Glutamatergic neuron (in vitro differentiated cells): ENCODE data around the gene OSBPL6. TPM values are rescaled to one million over a fixed set of nuclear protein-coding genes. Genes with fewer than 3 reads are reported as not detected.

ENCODE experiments used
- DNase-seq: peaks from one replicate; pipeline ENCODE4 v3.0.0; 2022
- H3K27ac Mint-ChIP-seq: one replicate; pipeline ENCODE4 v1.8.0; 2020; ENCODE audit warnings: mild to moderate bottlenecking, mixed read lengths, inconsistent platforms; ENCODE audit not compliant: unreplicated experiment
- H3K27me3 Mint-ChIP-seq: one replicate; pipeline ENCODE4 v1.8.0; 2020; ENCODE audit warnings: mild to moderate bottlenecking, moderate library complexity, mixed read lengths, inconsistent platforms; ENCODE audit not compliant: unreplicated experiment
- H3K36me3 Mint-ChIP-seq: one replicate; pipeline ENCODE4 v1.8.0; 2020; ENCODE audit warnings: mild to moderate bottlenecking, mixed read lengths, inconsistent platforms; ENCODE audit not compliant: unreplicated experiment
- H3K4me1 Mint-ChIP-seq: one replicate; pipeline ENCODE4 v1.8.0; 2020; ENCODE audit warnings: mild to moderate bottlenecking, low read depth, mixed read lengths, inconsistent platforms; ENCODE audit not compliant: unreplicated experiment
- H3K4me3 Mint-ChIP-seq: one replicate; pipeline ENCODE4 v1.8.0; 2020; ENCODE audit warnings: mild to moderate bottlenecking, mixed read lengths, inconsistent platforms; ENCODE audit not compliant: unreplicated experiment
- H3K9me3 Mint-ChIP-seq: one replicate; pipeline ENCODE4 v1.8.0; 2020; ENCODE audit warnings: mild to moderate bottlenecking, moderate library complexity, mixed read lengths, inconsistent platforms; ENCODE audit not compliant: unreplicated experiment
- total RNA-seq: library from RNA; stranded (reverse); fragmentation: NEBNext Ultra II Directional; extraction: Animal tissue kit (Norgen Biotek cat#: 25700); gene quantifications from one replicate; pipeline ENCODE4 v1.2.1, GENCODE V29; 2021; ENCODE audit not compliant: unreplicated experiment
- TF ChIP-seq, protein P1 (sequence below): fragments of 200-600 bp; sonication (generic); IDR thresholded peaks from one replicate; pipeline ENCODE4 v1.5.0; 2021; ENCODE audit not compliant: partially characterized antibody, unreplicated experiment

Gene OSBPL6
- total RNA-seq, 1 donor from 2014 or later = 14.4 TPM

DNA sequence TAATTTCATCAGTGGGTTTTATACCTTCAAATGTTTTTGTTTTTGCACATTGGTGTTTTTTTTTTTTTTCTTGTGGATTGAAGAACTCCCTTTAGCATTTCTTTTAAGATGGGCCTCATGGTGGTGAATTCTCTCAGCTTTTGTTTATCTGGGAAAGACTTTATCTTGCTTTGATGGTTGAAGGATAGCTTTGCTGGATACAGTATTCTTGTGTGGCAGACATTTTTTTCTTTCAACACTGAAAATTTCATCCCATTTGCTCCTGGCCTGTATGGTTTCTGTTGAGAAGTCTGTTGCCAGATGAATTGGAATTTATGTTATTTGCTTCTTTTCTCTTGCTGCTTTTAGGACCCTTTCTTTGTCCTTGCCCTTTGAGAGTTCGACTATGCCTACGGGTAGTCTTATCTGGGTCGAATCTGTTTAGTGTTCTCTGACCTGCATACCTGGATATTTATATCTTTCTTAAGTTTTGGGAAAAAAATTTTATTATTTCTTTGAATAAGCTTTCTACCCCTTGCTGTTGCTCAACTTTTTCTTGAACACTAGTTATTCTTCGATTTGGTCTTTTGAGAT is 231.0 kb downstream of the OSBPL6 start:
- Mint-ChIP-seq H3K27ac (no peak overlapping the region), H3K4me1 (no peaks in the 10 kb centered on the region), H3K4me3 (no peak overlapping the region), H3K36me3 (peaks cover 30% of the 10 kb centered on the region), H3K9me3 (peaks cover 7% of the 10 kb centered on the region), H3K27me3 (no peaks in the 10 kb centered on the region)
- TF ChIP-seq, protein P1, sequence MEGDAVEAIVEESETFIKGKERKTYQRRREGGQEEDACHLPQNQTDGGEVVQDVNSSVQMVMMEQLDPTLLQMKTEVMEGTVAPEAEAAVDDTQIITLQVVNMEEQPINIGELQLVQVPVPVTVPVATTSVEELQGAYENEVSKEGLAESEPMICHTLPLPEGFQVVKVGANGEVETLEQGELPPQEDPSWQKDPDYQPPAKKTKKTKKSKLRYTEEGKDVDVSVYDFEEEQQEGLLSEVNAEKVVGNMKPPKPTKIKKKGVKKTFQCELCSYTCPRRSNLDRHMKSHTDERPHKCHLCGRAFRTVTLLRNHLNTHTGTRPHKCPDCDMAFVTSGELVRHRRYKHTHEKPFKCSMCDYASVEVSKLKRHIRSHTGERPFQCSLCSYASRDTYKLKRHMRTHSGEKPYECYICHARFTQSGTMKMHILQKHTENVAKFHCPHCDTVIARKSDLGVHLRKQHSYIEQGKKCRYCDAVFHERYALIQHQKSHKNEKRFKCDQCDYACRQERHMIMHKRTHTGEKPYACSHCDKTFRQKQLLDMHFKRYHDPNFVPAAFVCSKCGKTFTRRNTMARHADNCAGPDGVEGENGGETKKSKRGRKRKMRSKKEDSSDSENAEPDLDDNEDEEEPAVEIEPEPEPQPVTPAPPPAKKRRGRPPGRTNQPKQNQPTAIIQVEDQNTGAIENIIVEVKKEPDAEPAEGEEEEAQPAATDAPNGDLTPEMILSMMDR = no peak
- DNase-seq = no peak

DNA sequence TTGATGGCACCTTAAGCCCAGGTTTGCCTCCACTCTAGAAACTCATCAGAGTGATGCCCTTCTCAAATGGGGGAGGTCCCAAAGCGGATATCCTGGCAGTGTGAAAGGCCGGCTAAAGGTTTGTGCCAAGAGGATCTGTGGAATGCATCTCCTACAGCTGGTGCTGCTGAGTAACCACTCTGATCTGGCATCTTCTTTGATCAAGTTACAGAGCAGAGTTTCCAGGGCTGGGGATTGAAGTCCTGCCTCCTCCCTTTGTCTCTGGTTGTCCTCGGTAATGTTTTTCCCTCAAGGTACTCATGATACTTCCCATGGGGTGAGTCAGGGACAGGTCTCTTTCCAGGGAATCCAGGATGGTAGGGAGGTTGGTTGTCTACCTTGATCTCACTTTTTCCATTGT is 232.1 kb downstream of the OSBPL6 start:
- Mint-ChIP-seq H3K4me1 (no peaks in the 10 kb centered on the region), H3K9me3 (peaks cover 7% of the 10 kb centered on the region)

GRCh38 chr2:178427458-178427857 is 233.1 kb downstream of the OSBPL6 start:
- H3K9me3 Mint-ChIP-seq = peaks cover 5% of the 10 kb centered on the region
- no peaks in the 10 kb centered on the region for H3K27me3 Mint-ChIP-seq
- DNase-seq = no peak
- H3K36me3 Mint-ChIP-seq = peaks cover 30% of the 10 kb centered on the region
- H3K4me3 Mint-ChIP-seq = no peak overlapping the region
- H3K4me1 Mint-ChIP-seq = no peaks in the 10 kb centered on the region
- H3K27ac Mint-ChIP-seq = no peak overlapping the region
- TF ChIP-seq, protein P1 = no peak

More for the DNA sequence above, 232.1 kb downstream of the OSBPL6 start:
- TF ChIP-seq, protein P1 = no peak
- H3K27me3 Mint-ChIP-seq = no peaks in the 10 kb centered on the region
- no peak overlapping the region for H3K4me3 Mint-ChIP-seq
- DNase-seq = no peak
- H3K27ac Mint-ChIP-seq = no peak overlapping the region
- H3K36me3 Mint-ChIP-seq = peaks cover 30% of the 10 kb centered on the region

DNA sequence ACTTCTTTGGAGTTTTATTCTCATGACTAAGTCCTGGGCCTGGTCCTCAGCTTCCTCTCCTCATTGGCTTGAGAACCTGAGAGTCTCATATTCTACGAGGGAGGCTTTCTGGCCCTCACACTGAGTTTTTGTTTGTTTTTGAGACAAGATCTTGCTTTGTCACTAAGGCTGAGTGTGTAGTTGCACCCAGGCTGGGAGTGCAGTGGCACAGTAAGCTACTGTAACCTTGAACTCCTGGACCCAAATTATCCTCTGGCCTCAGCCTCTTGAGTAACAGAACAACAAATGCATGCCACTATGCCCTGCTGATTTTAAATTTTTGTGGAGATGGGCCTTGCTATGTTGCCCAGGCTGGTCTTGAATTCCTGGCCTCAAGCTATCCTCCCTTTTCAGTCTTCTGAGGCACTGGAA is 234.1 kb downstream of the OSBPL6 start:
- TF ChIP-seq, protein P1 = no peak
- Mint-ChIP-seq H3K27ac (no peak overlapping the region), H3K4me3 (no peak overlapping the region), H3K27me3 (no peaks in the 10 kb centered on the region), H3K9me3 (peaks cover 3% of the 10 kb centered on the region), H3K36me3 (peaks cover 30% of the 10 kb centered on the region), H3K4me1 (no peaks in the 10 kb centered on the region)
- no peak for DNase-seq

DNA sequence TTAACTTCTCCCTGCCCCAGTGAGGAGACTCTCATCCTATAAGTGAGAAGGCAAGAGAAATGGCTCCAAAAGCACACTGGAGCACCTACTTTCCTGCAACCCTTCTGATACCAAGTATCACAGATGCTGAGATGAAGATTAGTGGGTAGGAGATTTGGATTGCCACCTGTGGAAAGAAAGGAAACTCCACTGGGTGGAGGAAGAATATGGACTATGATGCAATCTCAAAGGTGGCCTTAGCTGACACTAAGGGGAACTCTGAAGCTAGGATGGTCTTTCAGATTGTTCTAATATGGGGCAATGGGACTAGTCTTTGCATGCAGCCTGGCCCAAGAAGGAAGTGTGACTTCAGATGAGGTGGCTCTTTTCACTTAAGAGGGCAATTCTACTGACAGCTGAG is 235.0 kb downstream of the OSBPL6 start:
- no peaks in the 10 kb centered on the region for H3K27me3 Mint-ChIP-seq
- peak overlapping the region; percentile 36 for H3K27ac Mint-ChIP-seq
- TF ChIP-seq, protein P1 = no peak
- DNase-seq = no peak
- H3K4me3 Mint-ChIP-seq = no peak overlapping the region
- peaks cover 3% of the 10 kb centered on the region for H3K9me3 Mint-ChIP-seq
- no peaks in the 10 kb centered on the region for H3K4me1 Mint-ChIP-seq
- H3K36me3 Mint-ChIP-seq = peaks cover 28% of the 10 kb centered on the region
